GM21737 (cell line): ENCODE data around the gene SUFU.
"Not testable (repeated sequence)": the region's sequence is repeated elsewhere in the genome, so short reads cannot be mapped to it uniquely, and the experiment has no call there.

Experiments
- ATAC-seq: cut with Tn5 transposase; IDR thresholded peaks from one replicate; pipeline ENCODE4 v1.9.1; 2021; ENCODE audit warnings: mild to moderate bottlenecking, moderate library complexity; ENCODE audit not compliant: unreplicated experiment

SUFU gene

GRCh38 chr10:102479651-102480050 lies 24.1 kb upstream of the SUFU start:
- no peak for ATAC-seq

- no peak for ATAC-seq
Observed at GRCh38 chr10:102480396-102480795, 23.4 kb upstream of the SUFU start.

GRCh38 chr10:102484021-102484420 lies 19.8 kb upstream of the SUFU start:
- no peak for ATAC-seq

GRCh38 chr10:102485093-102485784 lies 18.5 kb upstream of the SUFU start:
- ATAC-seq, result no peak

GRCh38 chr10:102491136-102491535 lies 12.6 kb upstream of the SUFU start:
- ATAC-seq, result no peak

- no peak for ATAC-seq
Observed at GRCh38 chr10:102492344-102492939, 11.3 kb upstream of the SUFU start.

- no peak for ATAC-seq
Observed at GRCh38 chr10:102492983-102493382, 10.8 kb upstream of the SUFU start.

- ATAC-seq, result no peak
Observed at GRCh38 chr10:102493771-102494170, 10.0 kb upstream of the SUFU start.

GRCh38 chr10:102497545-102497944 lies 6.2 kb upstream of the SUFU start:
- ATAC-seq, result no peak

- no peak for ATAC-seq
Observed at GRCh38 chr10:102499356-102499755, 4.4 kb upstream of the SUFU start.

GRCh38 chr10:102500686-102501085 lies 3.1 kb upstream of the SUFU start:
- not testable (repeated sequence) for ATAC-seq

GRCh38 chr10:102501201-102502028 lies 2.4 kb upstream of the SUFU start:
- ATAC-seq, result no peak

GRCh38 chr10:102502029-102502336 lies 1.8 kb upstream of the SUFU start:
- ATAC-seq, result peak; percentile 73

- peak; percentile 46 for ATAC-seq
Observed at GRCh38 chr10:102502337-102503151, 1.2 kb upstream of the SUFU start, which contains the start of gene ACTR1A. ACTR1A (minus strand) TSS chr10:102502712; CDS start chr10:102502647, 65 bp downstream.

- ATAC-seq, result no peak
Observed at GRCh38 chr10:102504179-102504975, 605 bp downstream of the SUFU start.

GRCh38 chr10:102504976-102505300 lies 1.2 kb downstream of the SUFU start:
- no peak for ATAC-seq

GRCh38 chr10:102505462-102506115 lies 1.8 kb downstream of the SUFU start:
- no peak for ATAC-seq

GRCh38 chr10:102507521-102507920 lies 3.7 kb downstream of the SUFU start:
- ATAC-seq, result no peak

GRCh38 chr10:102508506-102508905 lies 4.7 kb downstream of the SUFU start:
- no peak for ATAC-seq

- no peak for ATAC-seq
Observed at GRCh38 chr10:102509387-102509786, 5.6 kb downstream of the SUFU start.
